Measurements from ENCODE around the gene METTL26. TPM values are rescaled to one million over a fixed set of nuclear protein-coding genes. Genes with fewer than 3 reads are reported as not detected.
"Not testable (repeated sequence)": the region's sequence is repeated elsewhere in the genome, so short reads cannot be mapped to it uniquely, and the experiment has no call there.

METTL26 gene
- total and polyA plus RNA-seq, 2 experiments from 2014 or later, result 77.9 to 155 TPM

DNA sequence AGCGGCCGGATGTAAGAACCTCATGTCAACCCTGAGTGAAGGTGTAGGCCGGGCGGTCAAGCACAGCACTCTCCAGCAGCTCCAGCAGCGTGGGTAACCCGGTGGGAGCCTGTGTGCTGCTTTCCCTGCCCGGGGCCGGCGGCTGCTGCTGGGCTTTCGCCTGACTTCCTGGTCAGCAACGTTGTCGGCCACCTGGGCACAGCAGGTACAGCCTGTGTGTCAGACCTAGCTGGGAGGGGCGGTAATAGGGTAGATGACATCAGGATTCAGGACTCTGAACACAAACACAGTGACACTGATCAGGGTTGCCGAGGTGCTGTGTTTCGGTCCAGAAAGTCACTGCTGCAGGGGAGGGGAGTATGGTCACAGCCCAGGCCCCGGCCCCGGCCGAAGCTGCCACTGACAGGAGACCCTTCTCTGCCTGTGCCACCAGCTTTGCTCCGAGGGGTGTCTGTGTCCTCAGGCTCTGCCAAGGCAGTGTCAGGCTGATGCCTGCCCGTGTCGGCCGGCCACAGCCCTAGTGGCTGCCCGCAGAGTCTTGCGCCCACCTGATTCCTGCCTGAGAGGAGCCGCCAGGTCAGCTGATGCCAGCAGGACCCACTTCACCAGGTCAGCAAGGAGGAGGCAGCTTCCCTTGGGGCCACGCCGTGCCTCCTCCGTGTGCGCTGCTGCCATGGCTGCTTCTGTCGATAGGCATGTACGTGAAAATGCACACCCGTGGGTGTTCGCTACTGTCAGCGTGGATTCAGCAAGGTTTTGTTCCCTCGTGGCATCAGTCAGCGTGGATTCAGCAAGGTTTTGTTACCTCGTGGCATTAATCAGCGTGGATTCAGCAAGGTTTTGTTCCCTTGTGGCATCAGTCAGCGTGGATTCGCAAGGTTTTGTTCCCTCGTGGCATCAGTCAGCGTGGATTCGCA lies 37.0 kb downstream of the METTL26 start:
- no peak overlapping the region for H2AFZ ChIP-seq
- H3K4me2 ChIP-seq, result no peak overlapping the region
- peaks cover 13% of the 10 kb centered on the region for H3K4me1 ChIP-seq (ENCODE audit: insufficient read depth)
- no peaks in the 10 kb centered on the region for H3K9me3 ChIP-seq (ENCODE audit: low read depth)
- H3K79me2 ChIP-seq, result peaks cover 93% of the 10 kb centered on the region
- TF ChIP-seq EZH2phosphoT487 (IDR thresholded peaks at IDR 0.05; ENCODE audit: low read depth, severe bottlenecking, unreplicated experiment) (no peak), EZH2 (IDR thresholded peaks at IDR 0.05; ENCODE audit: borderline replicate concordance) (no peak)
- TF ChIP-seq, protein P1, sequence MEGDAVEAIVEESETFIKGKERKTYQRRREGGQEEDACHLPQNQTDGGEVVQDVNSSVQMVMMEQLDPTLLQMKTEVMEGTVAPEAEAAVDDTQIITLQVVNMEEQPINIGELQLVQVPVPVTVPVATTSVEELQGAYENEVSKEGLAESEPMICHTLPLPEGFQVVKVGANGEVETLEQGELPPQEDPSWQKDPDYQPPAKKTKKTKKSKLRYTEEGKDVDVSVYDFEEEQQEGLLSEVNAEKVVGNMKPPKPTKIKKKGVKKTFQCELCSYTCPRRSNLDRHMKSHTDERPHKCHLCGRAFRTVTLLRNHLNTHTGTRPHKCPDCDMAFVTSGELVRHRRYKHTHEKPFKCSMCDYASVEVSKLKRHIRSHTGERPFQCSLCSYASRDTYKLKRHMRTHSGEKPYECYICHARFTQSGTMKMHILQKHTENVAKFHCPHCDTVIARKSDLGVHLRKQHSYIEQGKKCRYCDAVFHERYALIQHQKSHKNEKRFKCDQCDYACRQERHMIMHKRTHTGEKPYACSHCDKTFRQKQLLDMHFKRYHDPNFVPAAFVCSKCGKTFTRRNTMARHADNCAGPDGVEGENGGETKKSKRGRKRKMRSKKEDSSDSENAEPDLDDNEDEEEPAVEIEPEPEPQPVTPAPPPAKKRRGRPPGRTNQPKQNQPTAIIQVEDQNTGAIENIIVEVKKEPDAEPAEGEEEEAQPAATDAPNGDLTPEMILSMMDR (IDR thresholded peaks at IDR 0.05; ENCODE audit: poor library complexity), result no peak
- no peak overlapping the region for H3K27ac ChIP-seq
- DNase-seq (ENCODE audit: low spot score), result peak; percentile 37
- H3K36me3 ChIP-seq (replicated peaks; ENCODE audit: insufficient read depth, low read depth), result no peaks in the 10 kb centered on the region
- WGBS (ENCODE audit: low lambda C conversion rate, missing lambda C conversion rate), result 97% methylated on average over 38 of the region's 43 CpGs
- H4K20me1 ChIP-seq (ENCODE audit: insufficient read depth, poor library complexity, severe bottlenecking), result peaks cover 29% of the 10 kb centered on the region
- H3K9me2 ChIP-seq (replicated peaks; ENCODE audit: insufficient read depth), result no peaks in the 10 kb centered on the region
- no peak overlapping the region for H3K4me3 ChIP-seq
- H3K27me3 ChIP-seq, result no peaks in the 10 kb centered on the region

DNA sequence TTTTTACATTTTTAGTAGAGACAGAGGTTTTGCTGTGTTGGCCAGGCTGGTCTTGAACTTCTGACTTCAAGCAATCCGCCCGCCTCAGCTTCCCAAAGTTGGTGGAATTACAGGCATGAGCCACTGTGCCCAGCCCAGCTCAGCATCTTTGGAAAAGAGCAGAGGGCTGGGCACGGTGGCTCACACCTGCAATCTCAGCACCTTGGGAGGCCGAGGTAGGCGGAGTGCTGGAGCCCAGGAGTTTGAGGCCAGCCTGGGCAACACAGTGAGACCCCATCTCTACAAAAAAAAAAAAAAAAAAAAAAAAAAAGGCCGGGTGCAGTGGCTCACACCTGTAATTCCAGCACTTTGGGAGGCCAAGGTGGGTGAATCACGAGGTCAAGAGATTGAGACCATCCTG lies 38.5 kb downstream of the METTL26 start:
- not testable (repeated sequence) for DNase-seq (ENCODE audit: low spot score); H3K27me3 ChIP-seq; H3K27ac ChIP-seq; H3K9me2 ChIP-seq (replicated peaks; ENCODE audit: insufficient read depth); H3K4me2 ChIP-seq; H3K9me3 ChIP-seq (ENCODE audit: low read depth); H3K4me3 ChIP-seq; H2AFZ ChIP-seq; H3K36me3 ChIP-seq (replicated peaks; ENCODE audit: insufficient read depth, low read depth)
- Histone ChIP-seq H4K20me1 (ENCODE audit: insufficient read depth, poor library complexity, severe bottlenecking) (peaks cover 25% of the 10 kb centered on the region), H3K4me1 (ENCODE audit: insufficient read depth) (peaks cover 25% of the 10 kb centered on the region), H3K79me2 (peaks cover 87% of the 10 kb centered on the region)
- WGBS (ENCODE audit: low lambda C conversion rate, missing lambda C conversion rate), result 100% methylated on average over 6 of the region's 7 CpGs

DNA sequence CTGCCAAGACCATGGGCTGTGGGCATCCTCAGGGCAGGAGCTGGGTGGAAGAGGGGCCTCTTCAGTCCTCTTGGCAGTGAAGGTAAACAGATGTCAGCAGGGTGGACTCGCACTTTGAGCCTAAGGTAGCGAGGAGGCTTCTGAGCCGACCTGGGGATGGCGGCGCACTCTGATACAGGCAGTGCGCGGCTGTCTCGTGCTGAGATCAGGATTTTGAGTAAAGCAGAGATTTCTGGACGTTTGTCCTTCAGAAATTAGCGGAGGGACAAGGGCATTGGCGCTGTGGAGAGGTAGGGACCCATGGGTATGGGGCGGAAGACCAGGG lies 39.4 kb downstream of the METTL26 start:
- Histone ChIP-seq H3K36me3 (replicated peaks; ENCODE audit: insufficient read depth, low read depth) (no peaks in the 10 kb centered on the region), H3K27me3 (no peaks in the 10 kb centered on the region), H3K4me1 (ENCODE audit: insufficient read depth) (peaks cover 34% of the 10 kb centered on the region), H3K4me3 (no peak overlapping the region), H3K9me2 (replicated peaks; ENCODE audit: insufficient read depth) (no peaks in the 10 kb centered on the region), H3K27ac (no peak overlapping the region), H2AFZ (no peak overlapping the region), H4K20me1 (ENCODE audit: insufficient read depth, poor library complexity, severe bottlenecking) (peaks cover 25% of the 10 kb centered on the region), H3K4me2 (no peak overlapping the region), H3K9me3 (ENCODE audit: low read depth) (no peaks in the 10 kb centered on the region), H3K79me2 (peaks cover 87% of the 10 kb centered on the region)
- no peak for DNase-seq (ENCODE audit: low spot score)
- no peak for TF ChIP-seq EZH2 (IDR thresholded peaks at IDR 0.05; ENCODE audit: borderline replicate concordance)
- TF ChIP-seq, protein P1 (IDR thresholded peaks at IDR 0.05; ENCODE audit: poor library complexity), result no peak
- no peak for TF ChIP-seq EZH2phosphoT487 (IDR thresholded peaks at IDR 0.05; ENCODE audit: low read depth, severe bottlenecking, unreplicated experiment)
- WGBS (ENCODE audit: low lambda C conversion rate, missing lambda C conversion rate), result 95% methylated on average over 12 of the region's 12 CpGs

DNA sequence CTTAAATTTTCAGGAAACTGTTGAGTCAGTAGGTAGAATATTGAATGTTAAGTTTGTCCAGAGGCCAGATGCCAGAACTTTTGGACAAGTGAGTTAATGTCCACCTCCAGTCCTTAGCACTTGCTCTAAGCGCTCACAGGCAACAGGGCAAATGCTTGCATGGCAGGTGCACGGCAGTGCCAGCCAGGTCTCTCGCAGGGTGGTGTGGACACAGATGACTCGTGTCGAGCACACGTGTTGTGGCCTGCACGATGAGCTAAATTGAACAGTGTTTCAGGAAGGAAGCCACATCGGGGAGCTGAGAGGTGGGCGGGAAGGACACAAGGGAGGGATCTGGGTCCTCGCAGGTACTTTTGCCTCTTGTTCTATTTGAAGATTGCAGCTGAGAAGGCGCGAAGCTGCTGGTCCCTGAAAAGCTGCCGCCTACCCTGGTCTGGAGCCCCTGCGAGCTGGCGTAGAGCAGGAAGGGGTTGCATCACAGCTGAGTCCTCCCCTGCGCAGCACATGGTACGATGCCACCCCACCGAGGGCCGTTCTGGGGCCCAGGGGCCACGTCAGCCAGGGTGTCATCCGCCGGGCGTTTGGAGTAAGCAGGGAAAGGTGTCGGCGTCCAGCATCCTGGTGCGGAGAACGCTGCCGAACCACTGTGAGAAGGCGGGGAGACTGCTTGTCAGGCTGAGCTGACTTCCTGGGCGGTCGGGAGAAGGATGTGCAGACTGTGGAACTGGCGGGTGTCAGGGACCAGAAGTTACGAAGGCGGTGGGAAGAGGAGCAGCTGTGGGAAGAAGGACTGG lies 40.0 kb downstream of the METTL26 start:
- H3K4me1 ChIP-seq (ENCODE audit: insufficient read depth), result peaks cover 40% of the 10 kb centered on the region
- no peaks in the 10 kb centered on the region for H3K9me3 ChIP-seq (ENCODE audit: low read depth)
- peaks cover 23% of the 10 kb centered on the region for H4K20me1 ChIP-seq (ENCODE audit: insufficient read depth, poor library complexity, severe bottlenecking)
- DNase-seq (ENCODE audit: low spot score), result no peak
- H3K36me3 ChIP-seq (replicated peaks; ENCODE audit: insufficient read depth, low read depth), result no peaks in the 10 kb centered on the region
- no peak overlapping the region for H3K4me3 ChIP-seq
- no peak overlapping the region for H2AFZ ChIP-seq
- H3K9me2 ChIP-seq (replicated peaks; ENCODE audit: insufficient read depth), result no peaks in the 10 kb centered on the region
- TF ChIP-seq EZH2phosphoT487 (IDR thresholded peaks at IDR 0.05; ENCODE audit: low read depth, severe bottlenecking, unreplicated experiment), result no peak
- TF ChIP-seq, protein P1 (IDR thresholded peaks at IDR 0.05; ENCODE audit: poor library complexity), result no peak
- no peak for TF ChIP-seq EZH2 (IDR thresholded peaks at IDR 0.05; ENCODE audit: borderline replicate concordance)
- no peak overlapping the region for H3K27ac ChIP-seq
- 97% methylated on average over 32 of the region's 34 CpGs for WGBS (ENCODE audit: low lambda C conversion rate, missing lambda C conversion rate)
- H3K4me2 ChIP-seq, result no peak overlapping the region
- no peaks in the 10 kb centered on the region for H3K27me3 ChIP-seq
- H3K79me2 ChIP-seq, result peaks cover 89% of the 10 kb centered on the region
